ENCODE data around the gene P4HA2. TPM values are rescaled to one million over a fixed set of nuclear protein-coding genes. Genes with fewer than 3 reads are reported as not detected.
A peak's percentile ranks its signal among the peaks of the same experiment; 100 is the strongest.

Gene P4HA2
- total and polyA plus RNA-seq, 9 of the 15 experiments (the other 6 are each of a cell fraction or from before 2014, with no cell fraction given) = 9.6 to 50.0 (median 12.7) TPM

DNA sequence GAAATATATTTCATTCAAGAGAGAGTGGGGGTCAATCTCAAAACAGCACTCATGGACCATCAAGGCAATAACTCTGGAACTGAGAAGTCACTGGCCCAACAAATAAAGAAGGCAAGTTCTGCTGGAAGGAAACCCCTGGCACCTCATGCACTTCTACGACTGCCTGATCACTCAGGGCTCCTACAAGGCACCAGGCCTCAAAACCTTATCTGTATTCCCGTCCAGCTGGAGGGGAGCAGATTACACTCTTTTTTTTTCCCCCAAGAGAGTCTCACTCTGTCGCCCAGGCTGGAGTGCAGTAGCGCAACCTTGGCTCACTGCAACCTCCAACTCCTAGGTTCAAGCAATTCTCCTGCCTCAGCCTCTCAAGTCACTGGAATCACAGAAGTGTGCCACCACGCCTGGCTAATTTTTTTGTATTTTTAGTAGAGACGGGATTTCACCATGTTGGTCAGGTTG, 49.9 kb downstream of the P4HA2 start (continued):
- TF ChIP-seq, protein P1, sequence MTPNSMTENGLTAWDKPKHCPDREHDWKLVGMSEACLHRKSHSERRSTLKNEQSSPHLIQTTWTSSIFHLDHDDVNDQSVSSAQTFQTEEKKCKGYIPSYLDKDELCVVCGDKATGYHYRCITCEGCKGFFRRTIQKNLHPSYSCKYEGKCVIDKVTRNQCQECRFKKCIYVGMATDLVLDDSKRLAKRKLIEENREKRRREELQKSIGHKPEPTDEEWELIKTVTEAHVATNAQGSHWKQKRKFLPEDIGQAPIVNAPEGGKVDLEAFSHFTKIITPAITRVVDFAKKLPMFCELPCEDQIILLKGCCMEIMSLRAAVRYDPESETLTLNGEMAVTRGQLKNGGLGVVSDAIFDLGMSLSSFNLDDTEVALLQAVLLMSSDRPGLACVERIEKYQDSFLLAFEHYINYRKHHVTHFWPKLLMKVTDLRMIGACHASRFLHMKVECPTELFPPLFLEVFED (CRISPR knock-in tag; conservative IDR thresholded peaks at IDR 0.05) = no peak
- TF ChIP-seq SMAD2 (IDR thresholded peaks at IDR 0.05; ENCODE audit: low read depth, low read length) (no peak), ZNF589 (CRISPR knock-in tag; IDR thresholded peaks at IDR 0.05; ENCODE audit: low read depth) (peak; percentile 72; the same call in 1 of the 2 replicates), PCBP1 (IDR thresholded peaks at IDR 0.05; ENCODE audit: low read depth, low read length, poor library complexity, severe bottlenecking) (no peak), BRF1 (IDR thresholded peaks at IDR 0.05; ENCODE audit: borderline replicate concordance, extremely low read depth, insufficient read length) (no peak), RFX1 (IDR thresholded peaks at IDR 0.05) (no peak), KLF1 (tag; IDR thresholded peaks at IDR 0.05) (no peak), ELF2 (CRISPR knock-in tag; IDR thresholded peaks at IDR 0.05) (no peak), TEAD2 (tag; IDR thresholded peaks at IDR 0.05) (no peak), ZC3H8 (IDR thresholded peaks at IDR 0.05) (no peak), ZFPM2 (CRISPR knock-in tag; IDR thresholded peaks at IDR 0.05) (no peak), RBM22 (IDR thresholded peaks at IDR 0.05; ENCODE audit: low read depth, low read length, poor library complexity, severe bottlenecking) (no peak), NCOA6 (IDR thresholded peaks at IDR 0.05) (no peak), ZBTB1 (CRISPR knock-in tag; IDR thresholded peaks at IDR 0.05; ENCODE audit: borderline replicate concordance, low read depth) (no peak)
- TF ChIP-seq, protein P2, sequence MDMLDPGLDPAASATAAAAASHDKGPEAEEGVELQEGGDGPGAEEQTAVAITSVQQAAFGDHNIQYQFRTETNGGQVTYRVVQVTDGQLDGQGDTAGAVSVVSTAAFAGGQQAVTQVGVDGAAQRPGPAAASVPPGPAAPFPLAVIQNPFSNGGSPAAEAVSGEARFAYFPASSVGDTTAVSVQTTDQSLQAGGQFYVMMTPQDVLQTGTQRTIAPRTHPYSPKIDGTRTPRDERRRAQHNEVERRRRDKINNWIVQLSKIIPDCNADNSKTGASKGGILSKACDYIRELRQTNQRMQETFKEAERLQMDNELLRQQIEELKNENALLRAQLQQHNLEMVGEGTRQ (CRISPR knock-in tag; IDR thresholded peaks at IDR 0.05) = no peak
- TF ChIP-seq, protein P3, sequence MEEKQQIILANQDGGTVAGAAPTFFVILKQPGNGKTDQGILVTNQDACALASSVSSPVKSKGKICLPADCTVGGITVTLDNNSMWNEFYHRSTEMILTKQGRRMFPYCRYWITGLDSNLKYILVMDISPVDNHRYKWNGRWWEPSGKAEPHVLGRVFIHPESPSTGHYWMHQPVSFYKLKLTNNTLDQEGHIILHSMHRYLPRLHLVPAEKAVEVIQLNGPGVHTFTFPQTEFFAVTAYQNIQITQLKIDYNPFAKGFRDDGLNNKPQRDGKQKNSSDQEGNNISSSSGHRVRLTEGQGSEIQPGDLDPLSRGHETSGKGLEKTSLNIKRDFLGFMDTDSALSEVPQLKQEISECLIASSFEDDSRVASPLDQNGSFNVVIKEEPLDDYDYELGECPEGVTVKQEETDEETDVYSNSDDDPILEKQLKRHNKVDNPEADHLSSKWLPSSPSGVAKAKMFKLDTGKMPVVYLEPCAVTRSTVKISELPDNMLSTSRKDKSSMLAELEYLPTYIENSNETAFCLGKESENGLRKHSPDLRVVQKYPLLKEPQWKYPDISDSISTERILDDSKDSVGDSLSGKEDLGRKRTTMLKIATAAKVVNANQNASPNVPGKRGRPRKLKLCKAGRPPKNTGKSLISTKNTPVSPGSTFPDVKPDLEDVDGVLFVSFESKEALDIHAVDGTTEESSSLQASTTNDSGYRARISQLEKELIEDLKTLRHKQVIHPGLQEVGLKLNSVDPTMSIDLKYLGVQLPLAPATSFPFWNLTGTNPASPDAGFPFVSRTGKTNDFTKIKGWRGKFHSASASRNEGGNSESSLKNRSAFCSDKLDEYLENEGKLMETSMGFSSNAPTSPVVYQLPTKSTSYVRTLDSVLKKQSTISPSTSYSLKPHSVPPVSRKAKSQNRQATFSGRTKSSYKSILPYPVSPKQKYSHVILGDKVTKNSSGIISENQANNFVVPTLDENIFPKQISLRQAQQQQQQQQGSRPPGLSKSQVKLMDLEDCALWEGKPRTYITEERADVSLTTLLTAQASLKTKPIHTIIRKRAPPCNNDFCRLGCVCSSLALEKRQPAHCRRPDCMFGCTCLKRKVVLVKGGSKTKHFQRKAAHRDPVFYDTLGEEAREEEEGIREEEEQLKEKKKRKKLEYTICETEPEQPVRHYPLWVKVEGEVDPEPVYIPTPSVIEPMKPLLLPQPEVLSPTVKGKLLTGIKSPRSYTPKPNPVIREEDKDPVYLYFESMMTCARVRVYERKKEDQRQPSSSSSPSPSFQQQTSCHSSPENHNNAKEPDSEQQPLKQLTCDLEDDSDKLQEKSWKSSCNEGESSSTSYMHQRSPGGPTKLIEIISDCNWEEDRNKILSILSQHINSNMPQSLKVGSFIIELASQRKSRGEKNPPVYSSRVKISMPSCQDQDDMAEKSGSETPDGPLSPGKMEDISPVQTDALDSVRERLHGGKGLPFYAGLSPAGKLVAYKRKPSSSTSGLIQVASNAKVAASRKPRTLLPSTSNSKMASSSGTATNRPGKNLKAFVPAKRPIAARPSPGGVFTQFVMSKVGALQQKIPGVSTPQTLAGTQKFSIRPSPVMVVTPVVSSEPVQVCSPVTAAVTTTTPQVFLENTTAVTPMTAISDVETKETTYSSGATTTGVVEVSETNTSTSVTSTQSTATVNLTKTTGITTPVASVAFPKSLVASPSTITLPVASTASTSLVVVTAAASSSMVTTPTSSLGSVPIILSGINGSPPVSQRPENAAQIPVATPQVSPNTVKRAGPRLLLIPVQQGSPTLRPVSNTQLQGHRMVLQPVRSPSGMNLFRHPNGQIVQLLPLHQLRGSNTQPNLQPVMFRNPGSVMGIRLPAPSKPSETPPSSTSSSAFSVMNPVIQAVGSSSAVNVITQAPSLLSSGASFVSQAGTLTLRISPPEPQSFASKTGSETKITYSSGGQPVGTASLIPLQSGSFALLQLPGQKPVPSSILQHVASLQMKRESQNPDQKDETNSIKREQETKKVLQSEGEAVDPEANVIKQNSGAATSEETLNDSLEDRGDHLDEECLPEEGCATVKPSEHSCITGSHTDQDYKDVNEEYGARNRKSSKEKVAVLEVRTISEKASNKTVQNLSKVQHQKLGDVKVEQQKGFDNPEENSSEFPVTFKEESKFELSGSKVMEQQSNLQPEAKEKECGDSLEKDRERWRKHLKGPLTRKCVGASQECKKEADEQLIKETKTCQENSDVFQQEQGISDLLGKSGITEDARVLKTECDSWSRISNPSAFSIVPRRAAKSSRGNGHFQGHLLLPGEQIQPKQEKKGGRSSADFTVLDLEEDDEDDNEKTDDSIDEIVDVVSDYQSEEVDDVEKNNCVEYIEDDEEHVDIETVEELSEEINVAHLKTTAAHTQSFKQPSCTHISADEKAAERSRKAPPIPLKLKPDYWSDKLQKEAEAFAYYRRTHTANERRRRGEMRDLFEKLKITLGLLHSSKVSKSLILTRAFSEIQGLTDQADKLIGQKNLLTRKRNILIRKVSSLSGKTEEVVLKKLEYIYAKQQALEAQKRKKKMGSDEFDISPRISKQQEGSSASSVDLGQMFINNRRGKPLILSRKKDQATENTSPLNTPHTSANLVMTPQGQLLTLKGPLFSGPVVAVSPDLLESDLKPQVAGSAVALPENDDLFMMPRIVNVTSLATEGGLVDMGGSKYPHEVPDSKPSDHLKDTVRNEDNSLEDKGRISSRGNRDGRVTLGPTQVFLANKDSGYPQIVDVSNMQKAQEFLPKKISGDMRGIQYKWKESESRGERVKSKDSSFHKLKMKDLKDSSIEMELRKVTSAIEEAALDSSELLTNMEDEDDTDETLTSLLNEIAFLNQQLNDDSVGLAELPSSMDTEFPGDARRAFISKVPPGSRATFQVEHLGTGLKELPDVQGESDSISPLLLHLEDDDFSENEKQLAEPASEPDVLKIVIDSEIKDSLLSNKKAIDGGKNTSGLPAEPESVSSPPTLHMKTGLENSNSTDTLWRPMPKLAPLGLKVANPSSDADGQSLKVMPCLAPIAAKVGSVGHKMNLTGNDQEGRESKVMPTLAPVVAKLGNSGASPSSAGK (IDR thresholded peaks at IDR 0.05) = peak; percentile 73

Data from K562 (cell line).